ENCODE results near the gene SH3RF3.

The SH3RF3 gene

GRCh38 chr2:109344270-109344805 is 215.3 kb downstream of the SH3RF3 start:
- no peak for DNase-seq

- no peak for DNase-seq
These were observed 216.1 kb downstream of the SH3RF3 start for GRCh38 chr2:109345091-109345490.

DNA sequence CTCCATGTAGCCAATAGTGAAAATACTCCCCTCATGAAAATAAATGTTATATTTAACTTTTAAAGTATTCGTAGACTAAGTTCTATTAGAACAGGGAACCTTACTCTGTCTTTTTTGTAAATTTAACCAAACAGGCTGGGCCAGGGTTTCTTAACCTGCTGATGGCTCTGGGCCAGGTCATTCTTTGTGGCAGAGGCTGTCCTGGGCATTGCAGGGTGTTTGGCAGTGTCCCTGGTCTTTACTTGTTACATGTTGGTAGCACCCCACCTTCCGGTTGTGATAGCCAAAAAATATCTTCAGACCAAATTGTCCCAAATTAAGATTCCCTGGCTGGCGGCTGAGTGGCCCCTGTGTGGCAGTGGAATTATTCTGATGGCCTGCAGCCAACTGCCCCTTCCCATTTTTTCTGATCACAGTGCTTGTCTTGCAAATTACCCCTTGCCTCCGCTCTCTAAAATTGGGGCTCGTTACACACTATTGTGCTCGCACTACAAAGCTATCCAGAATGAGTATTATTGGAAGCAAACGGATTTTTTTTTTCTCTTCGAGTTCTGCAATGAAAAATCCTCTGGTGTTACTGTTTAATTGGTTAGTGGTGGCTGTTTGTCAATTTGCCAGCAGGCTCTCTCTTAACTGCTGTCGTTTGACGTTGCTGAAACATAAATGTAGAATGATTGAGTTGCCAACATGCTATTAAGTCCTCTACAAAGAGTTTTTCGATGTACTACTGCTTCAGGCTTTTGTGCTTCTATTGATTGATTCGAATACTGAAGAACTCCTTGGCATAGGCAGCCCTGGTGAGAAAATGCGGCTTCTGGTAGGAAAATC is 216.9 kb downstream of the SH3RF3 start:
- no peak for DNase-seq

DNA sequence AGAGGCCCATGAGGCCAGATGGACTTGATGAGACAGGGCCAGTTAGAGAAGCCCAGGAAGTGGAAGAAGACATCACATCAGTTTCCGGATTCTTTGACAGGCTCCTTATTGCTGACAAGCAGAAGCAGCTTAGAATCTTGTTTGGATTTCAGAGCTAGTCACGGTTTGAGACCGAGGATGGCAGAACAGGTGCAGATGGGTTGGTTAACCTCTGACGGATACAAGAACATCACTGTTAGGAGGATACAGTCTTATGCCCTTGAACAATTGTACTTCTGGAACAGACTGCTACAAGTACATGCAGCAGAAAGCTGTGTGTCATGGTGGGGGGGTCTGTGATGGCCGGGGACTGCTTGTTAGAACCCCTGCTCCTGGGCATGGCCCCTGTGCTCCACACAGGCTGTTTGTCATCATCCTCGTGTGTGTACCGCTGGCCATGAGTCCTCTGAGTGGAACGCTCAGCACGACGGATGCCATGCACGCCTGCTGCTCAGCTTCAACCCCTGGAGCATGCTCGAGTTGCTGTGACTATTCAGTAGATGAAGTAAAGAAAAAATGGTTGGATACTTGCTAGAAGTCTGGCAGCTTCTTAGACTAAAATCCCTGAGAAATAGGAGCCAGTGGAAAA is 217.7 kb downstream of the SH3RF3 start:
- no peak for DNase-seq

DNA sequence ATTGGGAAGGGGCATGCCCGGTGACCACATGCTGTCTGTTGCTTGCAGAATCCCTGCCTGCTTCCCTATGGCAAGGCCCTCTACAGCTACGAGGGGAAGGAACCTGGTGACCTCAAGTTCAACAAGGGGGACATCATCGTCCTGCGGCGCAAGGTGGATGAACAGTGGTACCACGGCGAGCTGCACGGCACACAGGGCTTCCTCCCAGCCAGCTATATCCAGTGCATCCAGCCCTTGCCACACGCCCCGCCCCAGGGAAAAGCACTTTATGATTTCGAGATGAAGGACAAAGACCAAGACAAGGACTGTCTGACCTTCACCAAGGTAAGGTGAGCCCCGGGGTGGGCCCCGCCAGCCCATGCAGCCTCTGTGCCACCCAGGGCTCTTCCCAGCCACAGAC is 218.6 kb downstream of the SH3RF3 start:
- no peak for DNase-seq

GRCh38 chr2:109348190-109348589 is 219.2 kb downstream of the SH3RF3 start:
- DNase-seq, result no peak

- peak; percentile 62 for DNase-seq
These were observed 219.9 kb downstream of the SH3RF3 start for GRCh38 chr2:109348671-109349502.

DNA sequence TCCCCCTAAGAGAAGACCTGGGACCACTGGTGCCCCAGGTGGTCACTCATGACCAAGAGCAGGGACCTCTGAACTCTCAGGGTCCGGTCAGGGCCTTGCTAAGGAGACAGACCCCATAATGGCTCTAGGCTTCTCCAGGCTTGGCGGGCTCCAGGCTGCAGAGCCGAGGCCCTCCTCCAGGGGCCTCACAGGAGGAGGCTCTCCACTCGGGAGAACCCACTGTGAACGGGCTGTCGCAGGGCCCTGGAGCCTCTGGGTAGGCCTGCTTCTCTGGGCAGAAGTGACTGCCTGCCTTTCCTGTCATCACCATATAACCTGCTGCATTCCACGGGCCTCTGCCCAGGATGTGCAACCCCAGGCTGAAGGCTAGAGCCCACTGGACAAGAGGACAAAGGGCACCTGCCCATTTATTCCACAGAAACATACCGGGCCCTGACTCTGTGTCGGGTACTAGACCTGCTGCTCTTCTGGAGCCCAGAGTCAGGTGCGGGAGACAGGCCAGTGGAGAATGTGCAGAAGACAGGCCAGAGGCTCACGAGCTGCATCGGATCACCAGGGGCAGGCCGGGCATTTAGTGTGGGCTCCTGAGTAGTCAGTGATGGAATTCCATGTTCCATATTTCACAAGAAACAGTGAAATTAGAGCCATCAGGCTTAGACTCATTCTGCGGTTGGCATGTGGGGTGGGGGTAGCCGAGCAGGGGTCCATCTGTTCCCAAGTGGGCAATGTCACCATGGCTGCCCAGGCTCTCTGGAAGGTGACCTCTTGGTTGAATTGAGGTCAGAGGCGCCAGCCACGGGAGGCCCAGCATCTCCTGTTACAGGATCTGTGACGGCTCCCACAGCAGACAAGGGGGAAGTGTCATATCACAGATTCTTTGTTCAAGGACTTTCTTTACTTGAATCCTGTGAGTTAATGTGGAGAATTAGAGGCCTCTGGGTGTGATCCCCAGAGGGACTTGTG is 220.8 kb downstream of the SH3RF3 start:
- no peak for DNase-seq

DNA sequence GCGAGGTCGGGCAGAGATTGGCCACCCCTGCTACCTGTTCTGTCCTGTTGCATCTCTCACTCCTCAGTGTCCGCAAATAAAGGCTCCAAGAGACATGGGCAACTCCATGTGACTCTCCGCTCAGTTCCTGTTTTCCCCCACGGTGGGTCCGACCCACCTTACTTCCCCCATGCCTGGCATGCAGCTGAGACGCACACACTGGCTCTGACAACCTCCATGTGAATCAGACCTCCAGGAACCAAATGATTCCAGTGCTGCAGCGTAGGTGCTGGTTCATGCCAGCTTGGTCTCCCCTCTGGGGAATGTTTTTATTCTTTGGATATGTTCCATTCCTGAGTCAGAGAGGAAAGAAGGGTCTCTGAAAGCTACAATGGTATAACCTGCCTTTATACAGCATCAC is 221.5 kb downstream of the SH3RF3 start:
- DNase-seq, result no peak

DNA sequence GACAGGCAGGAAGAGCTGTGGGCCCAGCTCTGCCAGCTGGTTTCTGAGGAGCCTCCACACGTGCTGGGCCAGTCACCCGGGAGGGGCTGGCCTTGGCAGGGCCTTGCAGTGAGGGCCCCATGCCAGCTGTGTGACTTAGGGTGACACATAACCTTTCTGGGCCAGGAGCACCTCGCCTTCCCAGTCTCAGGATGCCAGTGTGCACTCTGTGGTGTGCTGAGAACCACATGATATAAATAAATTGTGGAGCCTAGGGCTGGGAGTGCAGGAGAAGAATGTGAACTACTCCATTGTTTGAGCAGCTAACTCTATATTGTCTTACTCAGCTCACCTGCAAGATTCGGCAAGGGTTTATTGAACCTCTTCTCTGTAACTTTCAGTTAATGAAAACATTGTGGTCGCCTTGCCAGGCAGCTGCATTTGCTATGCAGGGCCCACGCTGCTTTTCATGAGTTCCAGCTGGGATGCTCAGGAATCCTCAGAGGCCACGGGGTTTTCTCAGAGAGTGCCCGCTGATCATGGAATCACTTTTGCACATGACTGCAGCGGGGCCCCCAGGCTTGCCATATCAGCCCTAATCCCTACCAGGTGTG is 222.3 kb downstream of the SH3RF3 start:
- no peak for DNase-seq

DNA sequence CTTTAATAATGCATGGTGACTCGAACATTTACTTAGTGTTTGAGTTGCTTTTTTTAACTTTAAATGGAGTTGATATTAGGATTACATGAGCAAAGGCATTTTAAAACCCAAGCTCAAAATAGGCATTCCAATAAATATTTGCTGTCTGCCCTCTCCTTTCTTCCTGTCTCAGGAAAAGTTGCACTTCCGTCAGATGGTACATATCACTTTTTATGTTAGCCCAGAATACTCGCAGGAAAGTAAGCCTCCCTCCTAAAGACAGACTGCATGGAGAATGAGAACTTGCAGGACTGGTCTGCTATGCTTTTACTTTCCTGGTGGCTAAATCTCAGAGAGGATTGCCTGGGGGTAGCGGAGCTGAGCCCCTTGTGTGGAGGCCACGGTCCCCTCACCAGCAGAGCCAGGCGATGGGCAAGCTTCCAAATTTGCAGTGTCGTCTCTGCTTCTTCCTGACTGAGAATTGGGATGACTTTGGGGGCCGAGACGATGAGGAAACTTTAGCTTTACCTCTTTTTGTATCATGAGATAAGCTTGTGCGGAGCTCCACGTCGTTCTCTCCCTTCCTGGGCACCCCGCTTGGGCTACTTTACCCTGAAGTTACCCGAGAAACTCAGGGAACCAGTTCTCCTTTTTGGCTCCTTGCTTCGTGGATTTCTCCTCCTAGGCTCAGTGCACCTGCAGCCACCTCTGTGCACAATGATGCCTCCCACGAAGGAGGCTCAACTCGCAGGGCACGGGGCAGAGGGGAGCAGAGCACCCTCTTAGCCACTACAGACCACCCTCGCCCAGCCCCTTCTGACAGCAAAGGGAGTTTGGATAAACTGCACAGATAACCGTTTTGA is 223.3 kb downstream of the SH3RF3 start:
- DNase-seq, result no peak

DNA sequence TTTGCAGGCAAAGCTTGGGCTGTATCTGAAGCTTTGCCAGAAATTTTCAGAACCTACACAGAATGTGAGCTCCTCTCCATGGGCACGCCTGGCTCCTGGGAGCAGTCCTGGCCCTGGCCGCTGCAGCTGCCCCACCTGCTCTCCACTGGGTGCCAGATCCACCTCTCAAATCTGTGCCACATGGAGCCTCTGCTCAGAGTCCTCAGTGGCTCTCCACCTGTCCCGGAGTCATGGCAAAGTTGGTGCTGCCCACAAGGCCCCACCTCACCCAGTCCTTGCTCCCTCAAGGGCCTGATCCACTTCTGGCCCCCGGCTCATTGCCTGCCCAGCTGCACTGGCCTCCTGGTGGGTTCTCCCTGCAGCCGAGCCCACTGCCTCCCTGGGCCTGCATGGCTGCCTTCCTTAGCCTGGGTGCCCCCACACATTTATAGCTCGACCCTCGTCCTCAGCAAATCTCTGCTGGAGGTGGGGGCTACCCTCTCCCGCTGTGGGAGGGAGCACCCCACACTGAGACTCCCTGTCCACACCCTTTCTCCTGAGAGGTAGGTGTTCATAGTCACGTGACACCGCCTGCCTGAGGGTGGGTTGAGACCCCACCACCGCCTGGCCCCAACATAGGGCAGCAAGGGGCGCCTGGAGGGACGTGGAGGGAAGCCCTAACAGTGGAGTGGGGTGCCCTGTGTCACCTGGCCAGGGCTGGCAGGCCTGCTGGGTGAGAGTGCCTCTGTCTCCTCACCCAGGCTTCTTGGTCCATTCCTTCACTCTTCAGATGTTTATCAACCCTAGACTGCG is 224.1 kb downstream of the SH3RF3 start:
- no peak for DNase-seq

GRCh38 chr2:109353806-109354745 is 225.1 kb downstream of the SH3RF3 start:
- no peak for DNase-seq

DNA sequence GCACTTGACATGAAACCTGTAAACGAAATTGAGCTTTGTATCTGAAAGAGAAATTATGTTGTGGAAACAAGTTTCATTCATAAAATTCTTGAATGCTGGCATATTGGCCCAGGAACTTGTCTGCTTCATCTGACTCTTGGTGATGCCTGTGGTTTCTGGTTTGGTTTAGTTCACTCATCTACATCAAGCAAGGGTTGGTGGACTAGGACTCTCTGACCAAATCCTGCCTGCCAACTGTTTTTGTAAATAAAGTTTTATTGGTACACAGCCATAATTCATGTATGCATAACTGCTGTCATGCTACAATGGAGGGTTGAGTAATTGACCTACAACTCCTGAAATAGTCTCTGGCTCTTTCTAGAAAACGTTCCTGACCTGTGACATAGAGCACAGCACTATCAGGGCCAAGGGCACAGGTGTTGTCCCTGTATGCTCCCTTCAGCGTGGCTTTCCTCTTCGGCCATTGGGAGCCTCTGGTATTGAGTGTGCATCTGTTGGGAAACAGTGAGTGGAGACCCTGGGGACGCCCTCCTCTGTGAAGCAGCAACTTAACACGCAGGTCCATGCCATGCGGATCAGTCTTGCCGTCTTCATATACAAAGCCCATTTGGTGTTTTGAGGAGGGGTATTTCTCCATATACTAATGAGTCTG is 226.3 kb downstream of the SH3RF3 start:
- DNase-seq, result no peak

DNA sequence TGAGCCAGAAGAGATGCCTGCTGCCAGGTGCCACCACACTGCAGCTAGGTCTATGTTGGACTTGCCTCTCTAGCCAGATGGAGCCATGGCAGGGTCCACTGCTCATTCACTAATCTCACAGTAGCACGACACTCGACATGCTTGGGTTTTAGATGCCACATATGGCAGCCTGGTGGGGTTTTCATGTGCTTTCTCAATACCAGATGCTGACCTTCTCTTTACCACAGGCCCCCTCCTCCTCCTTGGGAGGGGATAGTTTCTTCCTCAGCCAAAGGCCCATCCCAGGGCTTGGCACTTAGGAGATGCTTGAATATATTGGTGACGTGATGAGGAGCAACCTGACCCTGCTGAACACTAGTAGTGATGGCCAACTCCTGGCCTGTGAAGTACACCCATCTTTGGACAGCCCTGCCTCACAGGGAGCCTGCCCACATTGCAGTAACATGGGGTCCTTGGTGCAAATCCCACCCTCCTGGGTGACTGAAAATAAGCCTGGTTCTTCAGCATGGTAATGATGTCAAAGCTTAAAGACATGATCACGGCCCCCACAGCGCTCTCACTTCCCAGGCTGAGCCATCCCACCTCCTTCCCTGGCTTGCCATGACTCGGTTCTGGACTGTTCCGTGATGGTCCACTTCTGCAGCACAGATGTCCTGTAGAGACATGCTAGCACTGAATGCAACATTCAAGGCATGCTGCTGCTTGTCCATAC is 227.5 kb downstream of the SH3RF3 start:
- DNase-seq, result no peak

GRCh38 chr2:109364217-109364616 is 235.2 kb downstream of the SH3RF3 start:
- DNase-seq, result no peak

DNA sequence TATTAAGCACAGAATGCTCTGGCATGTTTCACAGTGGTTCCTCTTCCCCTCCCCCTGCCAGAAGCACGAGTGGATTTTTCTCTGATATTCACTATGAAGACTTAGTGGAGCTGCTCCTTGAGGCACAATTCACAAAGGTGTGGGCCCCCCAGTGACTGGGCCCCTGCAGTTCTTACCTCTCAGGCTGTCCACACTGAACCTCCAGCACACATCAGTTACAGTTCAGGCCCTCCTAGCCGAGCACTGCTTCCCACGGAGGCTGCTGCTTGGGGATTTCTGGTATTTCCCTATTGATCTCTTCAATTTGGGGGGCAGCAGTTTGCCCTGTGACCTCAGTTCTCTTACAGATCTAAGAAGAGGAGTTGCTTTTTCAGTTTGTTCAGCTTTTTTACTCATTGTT is 236.1 kb downstream of the SH3RF3 start:
- DNase-seq, result no peak

DNA sequence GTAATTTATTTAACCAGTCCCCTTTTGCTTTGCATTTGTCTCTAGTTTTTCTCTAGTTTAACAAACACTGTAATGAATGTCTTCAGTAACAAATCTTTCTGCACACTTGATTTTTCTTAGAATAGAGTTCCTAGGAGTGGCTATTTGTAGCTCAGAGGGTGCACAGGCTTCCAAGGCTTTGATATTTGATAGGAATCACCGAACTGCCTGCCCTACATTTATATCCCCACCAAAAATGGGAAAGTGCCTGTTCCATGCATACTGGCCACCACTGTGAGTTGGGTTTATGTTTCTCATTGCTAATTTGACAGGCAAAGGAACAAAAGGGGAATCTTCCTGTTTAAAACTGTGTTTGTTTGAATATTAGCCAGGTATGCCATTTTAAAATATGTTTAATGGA is 238.7 kb downstream of the SH3RF3 start:
- DNase-seq, result no peak

Data from CD4-positive, alpha-beta T cell treated with Interleukin-21 for 1 hour (primary cell).